Measurements from ENCODE around the gene AP1G1. TPM values are rescaled to one million over a fixed set of nuclear protein-coding genes. Genes with fewer than 3 reads are reported as not detected.

The AP1G1 gene
- total RNA-seq, 1 experiment from 2014 or later, result 79.2 TPM

GRCh38 chr16:71851746-71852145 lies 43.1 kb upstream of the AP1G1 start:
- Histone ChIP-seq H2BK15ac (ENCODE audit: low read depth, low read length) (no peak overlapping the region), H3K27me3 (ENCODE audit: insufficient read depth, low read length) (no peaks in the 10 kb centered on the region), H3K18ac (ENCODE audit: insufficient read length, low read depth, low read length) (no peak overlapping the region), H2BK120ac (ENCODE audit: low read depth, low read length, poor library complexity, severe bottlenecking) (no peak overlapping the region), H3K56ac (ENCODE audit: insufficient read length, low read depth, low read length) (no peak overlapping the region), H4K5ac (ENCODE audit: insufficient read length, low read depth, low read length) (no peak overlapping the region), H3K23me2 (ENCODE audit: insufficient read length, low read depth, low read length, poor library complexity, severe bottlenecking) (peaks cover under 1% of the 10 kb centered on the region), H3T11ph (ENCODE audit: low read length) (no peak overlapping the region), H4K8ac (replicated peaks; ENCODE audit: insufficient read length, low read depth, low read length) (no peak overlapping the region), H4K20me1 (ENCODE audit: control insufficient read depth, insufficient read depth, insufficient read length) (no peaks in the 10 kb centered on the region), H3K4me1 (ENCODE audit: insufficient read depth, low read length) (peaks cover 3% of the 10 kb centered on the region; the same call in 1 of the 2 replicates), H3K14ac (ENCODE audit: insufficient read depth, low read length) (no peak overlapping the region), H3K79me1 (ENCODE audit: insufficient read depth, low read depth, low read length, poor library complexity, severe bottlenecking) (no peaks in the 10 kb centered on the region), H3K27ac (ENCODE audit: insufficient read length, low read depth, low read length) (no peak overlapping the region), H2BK12ac (ENCODE audit: insufficient read length, low read depth, low read length) (no peak overlapping the region), H4K91ac (ENCODE audit: insufficient read length, low read depth, low read length) (no peak overlapping the region), H3K9me3 (ENCODE audit: control insufficient read depth, low read depth, low read length) (no peaks in the 10 kb centered on the region), H3K4ac (ENCODE audit: low read depth, low read length) (no peak overlapping the region), H2AK5ac (ENCODE audit: insufficient read length, low read length) (no peak overlapping the region), H2BK20ac (ENCODE audit: low read depth, low read length, poor library complexity, severe bottlenecking) (no peak overlapping the region), H3K23ac (ENCODE audit: insufficient read length, low read depth, low read length) (no peak overlapping the region), H3K9ac (ENCODE audit: extremely low read depth, insufficient read length, low read length) (no peak overlapping the region), H2AFZ (ENCODE audit: low read length) (no peak overlapping the region), H3K79me2 (ENCODE audit: insufficient read depth, low read length) (peaks cover 5% of the 10 kb centered on the region; the same call in 1 of the 2 replicates), H2BK5ac (ENCODE audit: insufficient read length, low read length) (no peak overlapping the region), H3K4me2 (ENCODE audit: insufficient read depth, insufficient read length, low read length) (no peak overlapping the region)
- no peaks in the 10 kb centered on the region; the same call in 1 of the 2 replicates for H3K27me3 Mint-ChIP-seq (ENCODE audit: low read depth)
- no peaks in the 10 kb centered on the region for H3K9me3 Mint-ChIP-seq
- no peak for DNase-seq
- TF ChIP-seq, protein P1, sequence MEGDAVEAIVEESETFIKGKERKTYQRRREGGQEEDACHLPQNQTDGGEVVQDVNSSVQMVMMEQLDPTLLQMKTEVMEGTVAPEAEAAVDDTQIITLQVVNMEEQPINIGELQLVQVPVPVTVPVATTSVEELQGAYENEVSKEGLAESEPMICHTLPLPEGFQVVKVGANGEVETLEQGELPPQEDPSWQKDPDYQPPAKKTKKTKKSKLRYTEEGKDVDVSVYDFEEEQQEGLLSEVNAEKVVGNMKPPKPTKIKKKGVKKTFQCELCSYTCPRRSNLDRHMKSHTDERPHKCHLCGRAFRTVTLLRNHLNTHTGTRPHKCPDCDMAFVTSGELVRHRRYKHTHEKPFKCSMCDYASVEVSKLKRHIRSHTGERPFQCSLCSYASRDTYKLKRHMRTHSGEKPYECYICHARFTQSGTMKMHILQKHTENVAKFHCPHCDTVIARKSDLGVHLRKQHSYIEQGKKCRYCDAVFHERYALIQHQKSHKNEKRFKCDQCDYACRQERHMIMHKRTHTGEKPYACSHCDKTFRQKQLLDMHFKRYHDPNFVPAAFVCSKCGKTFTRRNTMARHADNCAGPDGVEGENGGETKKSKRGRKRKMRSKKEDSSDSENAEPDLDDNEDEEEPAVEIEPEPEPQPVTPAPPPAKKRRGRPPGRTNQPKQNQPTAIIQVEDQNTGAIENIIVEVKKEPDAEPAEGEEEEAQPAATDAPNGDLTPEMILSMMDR (conservative IDR thresholded peaks at IDR 0.05), result no peak
- WGBS (ENCODE audit: extremely low coverage, insufficient read length, low lambda C conversion rate), result no CpG with 5 or more reads among the region's 8 CpGs
- H3K36me3 Mint-ChIP-seq (ENCODE audit: insufficient read depth in 1 of 3, low read depth in 3 of 3), result peaks cover 16 to 61% (median 41%) of the 10 kb centered on the region in 3 experiments; a peak in 6 of 7 replicates
- H3K4me1 Mint-ChIP-seq, result peaks cover 7% of the 10 kb centered on the region in 2 experiments
- H3K27ac Mint-ChIP-seq, result no peak overlapping the region
- H3K4me3 Mint-ChIP-seq, result no peak overlapping the region

All from H9 (cell line).